ENCODE measurements around the gene PLD4.
"Not testable (repeated sequence)": the region's sequence is repeated elsewhere in the genome, so short reads cannot be mapped to it uniquely, and the experiment has no call there.

Gene PLD4

GRCh38 chr14:104939666-104940410, 15.2 kb downstream of the PLD4 start:
- DNase-seq (ENCODE audit: low read depth, low spot score) = no peak
- TF ChIP-seq CTCF (IDR thresholded peaks at IDR 0.05; ENCODE audit: insufficient read depth, low read length, missing control alignments) = no peak
- H3K4me3 ChIP-seq (ENCODE audit: low read depth, low read length) = no peak overlapping the region
- ChIA-PET CTCF (interaction anchor here (0.8 to 2.0 kb wide), 6 partner anchors 12 to 173 kb away, joined by 3 to 13 read pairs (median 3); no protein-coding TSS in a partner anchor), POLR2A (no interaction called here)

GRCh38 chr14:104940526-104941150, 16.0 kb downstream of the PLD4 start:
- ChIA-PET CTCF (interaction anchor here (0.9 to 2.0 kb wide), 6 partner anchors 12 to 122 kb away, joined by 3 to 13 read pairs (median 4); no protein-coding TSS in a partner anchor), POLR2A (no interaction called here)
- no peak for TF ChIP-seq CTCF (IDR thresholded peaks at IDR 0.05; ENCODE audit: insufficient read depth, low read length, missing control alignments)
- no peak for DNase-seq (ENCODE audit: low read depth, low spot score)
- no peak overlapping the region for H3K4me3 ChIP-seq (ENCODE audit: low read depth, low read length)

- CTCF ChIA-PET = interaction anchor here (0.9 kb wide), 1 partner anchor 47 kb away, joined by 3 read pairs; no protein-coding TSS in a partner anchor
- DNase-seq (ENCODE audit: low read depth, low spot score) = no peak
- POLR2A ChIA-PET = no interaction called here
- no peak overlapping the region for H3K4me3 ChIP-seq (ENCODE audit: low read depth, low read length)
- TF ChIP-seq CTCF (IDR thresholded peaks at IDR 0.05; ENCODE audit: insufficient read depth, low read length, missing control alignments) = no peak
Observed at GRCh38 chr14:104941508-104942365, 17.1 kb downstream of the PLD4 start.

GRCh38 chr14:104942586-104942985, 17.9 kb downstream of the PLD4 start:
- ChIA-PET CTCF (no interaction called here), POLR2A (no interaction called here)
- DNase-seq (ENCODE audit: low read depth, low spot score) = no peak
- TF ChIP-seq CTCF (IDR thresholded peaks at IDR 0.05; ENCODE audit: insufficient read depth, low read length, missing control alignments) = no peak
- H3K4me3 ChIP-seq (ENCODE audit: low read depth, low read length) = no peak overlapping the region

- DNase-seq (ENCODE audit: low read depth, low spot score); POLR2A ChIA-PET; H3K4me3 ChIP-seq (ENCODE audit: low read depth, low read length): not testable (repeated sequence)
- CTCF ChIA-PET = interaction anchor here (1.7 kb wide), 1 partner anchor 10 kb away, joined by 6 read pairs; no protein-coding TSS in a partner anchor
Observed at GRCh38 chr14:104943216-104944015, 18.7 kb downstream of the PLD4 start.

- POLR2A ChIA-PET; DNase-seq (ENCODE audit: low read depth, low spot score); H3K4me3 ChIP-seq (ENCODE audit: low read depth, low read length): not testable (repeated sequence)
- CTCF ChIA-PET = interaction anchor here (1.7 kb wide), 1 partner anchor 11 kb away, joined by 6 read pairs; no protein-coding TSS in a partner anchor
Observed at GRCh38 chr14:104944016-104944308, 19.3 kb downstream of the PLD4 start.

GRCh38 chr14:104944436-104945205, 19.9 kb downstream of the PLD4 start:
- POLR2A ChIA-PET; H3K4me3 ChIP-seq (ENCODE audit: low read depth, low read length); DNase-seq (ENCODE audit: low read depth, low spot score): not testable (repeated sequence)
- CTCF ChIA-PET = interaction anchor here (1.4 to 1.7 kb wide), 2 partner anchors 10 to 12 kb away, joined by 4 to 6 read pairs; no protein-coding TSS in a partner anchor

GRCh38 chr14:104945266-104945665, 20.6 kb downstream of the PLD4 start:
- POLR2A ChIA-PET; H3K4me3 ChIP-seq (ENCODE audit: low read depth, low read length); DNase-seq (ENCODE audit: low read depth, low spot score): not testable (repeated sequence)
- CTCF ChIA-PET = interaction anchor here (1.4 to 1.7 kb wide), 2 partner anchors 11 to 12 kb away, joined by 4 to 6 read pairs; no protein-coding TSS in a partner anchor

GRCh38 chr14:104945986-104946965, 21.6 kb downstream of the PLD4 start:
- CTCF ChIA-PET = not testable (repeated sequence)
- POLR2A ChIA-PET = interaction anchor here (0.7 to 1.0 kb wide), 2 partner anchors 12 to 22 kb away, joined by 4 read pairs; no protein-coding TSS in a partner anchor

More at GRCh38 chr14:104945986-104946965, 21.6 kb downstream of the PLD4 start:
- H3K4me3 ChIP-seq (ENCODE audit: low read depth, low read length); DNase-seq (ENCODE audit: low read depth, low spot score): not testable (repeated sequence)
